Esophagus squamous epithelium (tissue), 4 donors: ENCODE data around the gene ADGRL2.

Experiments
- CTCF ChIP-seq, 6 experiments: fragments of 450-650 bp in 4 of 6; fragments of 200-600 bp in 2 of 6; sonication (generic) in 2 of 6; IDR thresholded peaks; one replicate each; pipeline ENCODE4 v1.5.1; 2016 to 2019; ENCODE audit warnings: antibody characterized with exemption in 6 of 6, mild to moderate bottlenecking in 4 of 6, moderate library complexity in 4 of 6
- POLR2A ChIP-seq, 4 donors: fragments of 450-650 bp; IDR thresholded peaks; one replicate each; pipeline ENCODE4 v1.6.1; 2017; ENCODE audit warnings: antibody characterized with exemption in 4 of 4, mild to moderate bottlenecking in 4 of 4, moderate library complexity in 3 of 4

- TF ChIP-seq CTCF (IDR thresholded peaks at IDR 0.05): no peak
- no peak for TF ChIP-seq POLR2A (IDR thresholded peaks at IDR 0.05)
Measured at GRCh38 chr1:81982523-81982922, 181.8 kb downstream of the ADGRL2 start.
